ENCODE results near the gene PACRG. TPM values are rescaled to one million over a fixed set of nuclear protein-coding genes. Genes with fewer than 3 reads are reported as not detected.

The PACRG gene
- total RNA-seq, 1 donor, result 0.73 TPM

GRCh38 chr6:163287626-163288025 lies 559.9 kb downstream of the PACRG start:
- Histone ChIP-seq H3K4me3 (ENCODE audit: low read length) (no peak overlapping the region), H3K4me1 (ENCODE audit: insufficient read depth, low read length) (no peaks in the 10 kb centered on the region), H3K27me3 (ENCODE audit: insufficient read depth, low read length) (no peaks in the 10 kb centered on the region), H3K9me3 (ENCODE audit: low read depth, low read length) (no peaks in the 10 kb centered on the region)

- Histone ChIP-seq H3K9me3 (ENCODE audit: low read depth, low read length) (no peaks in the 10 kb centered on the region), H3K4me3 (ENCODE audit: low read length) (no peak overlapping the region), H3K4me1 (ENCODE audit: insufficient read depth, low read length) (no peaks in the 10 kb centered on the region), H3K27me3 (ENCODE audit: insufficient read depth, low read length) (no peaks in the 10 kb centered on the region)
Measured at GRCh38 chr6:163288066-163288465, 560.3 kb downstream of the PACRG start.

GRCh38 chr6:163288915-163289314 lies 561.1 kb downstream of the PACRG start:
- Histone ChIP-seq H3K4me1 (ENCODE audit: insufficient read depth, low read length) (no peaks in the 10 kb centered on the region), H3K4me3 (ENCODE audit: low read length) (no peak overlapping the region), H3K27me3 (ENCODE audit: insufficient read depth, low read length) (no peaks in the 10 kb centered on the region), H3K9me3 (ENCODE audit: low read depth, low read length) (no peaks in the 10 kb centered on the region)

- Histone ChIP-seq H3K4me3 (ENCODE audit: low read length) (no peak overlapping the region), H3K4me1 (ENCODE audit: insufficient read depth, low read length) (no peaks in the 10 kb centered on the region), H3K27me3 (ENCODE audit: insufficient read depth, low read length) (no peaks in the 10 kb centered on the region), H3K9me3 (ENCODE audit: low read depth, low read length) (no peaks in the 10 kb centered on the region)
Measured at GRCh38 chr6:163289447-163289846, 561.7 kb downstream of the PACRG start.

GRCh38 chr6:163290545-163291274 lies 562.9 kb downstream of the PACRG start:
- Histone ChIP-seq H3K4me3 (ENCODE audit: low read length) (no peak overlapping the region), H3K27me3 (ENCODE audit: insufficient read depth, low read length) (no peaks in the 10 kb centered on the region), H3K4me1 (ENCODE audit: insufficient read depth, low read length) (no peaks in the 10 kb centered on the region), H3K9me3 (ENCODE audit: low read depth, low read length) (no peaks in the 10 kb centered on the region)

- Histone ChIP-seq H3K9me3 (ENCODE audit: low read depth, low read length) (no peaks in the 10 kb centered on the region), H3K4me1 (ENCODE audit: insufficient read depth, low read length) (no peaks in the 10 kb centered on the region), H3K4me3 (ENCODE audit: low read length) (no peak overlapping the region), H3K27me3 (ENCODE audit: insufficient read depth, low read length) (no peaks in the 10 kb centered on the region)
Measured at GRCh38 chr6:163291622-163292021, 563.8 kb downstream of the PACRG start.

- H3K27me3 ChIP-seq (ENCODE audit: insufficient read depth, low read length), result no peaks in the 10 kb centered on the region
- H3K9me3 ChIP-seq (ENCODE audit: low read depth, low read length), result no peaks in the 10 kb centered on the region
- no peaks in the 10 kb centered on the region for H3K4me1 ChIP-seq (ENCODE audit: insufficient read depth, low read length)
- H3K4me3 ChIP-seq (ENCODE audit: low read length), result no peak overlapping the region
Measured at GRCh38 chr6:163293286-163293685, 565.5 kb downstream of the PACRG start.

GRCh38 chr6:163294734-163295133 lies 567.0 kb downstream of the PACRG start:
- no peaks in the 10 kb centered on the region for H3K9me3 ChIP-seq (ENCODE audit: low read depth, low read length)
- no peak overlapping the region for H3K4me3 ChIP-seq (ENCODE audit: low read length)
- H3K27me3 ChIP-seq (ENCODE audit: insufficient read depth, low read length), result no peaks in the 10 kb centered on the region
- H3K4me1 ChIP-seq (ENCODE audit: insufficient read depth, low read length), result no peaks in the 10 kb centered on the region

GRCh38 chr6:163296835-163297519 lies 569.2 kb downstream of the PACRG start:
- Histone ChIP-seq H3K4me1 (ENCODE audit: insufficient read depth, low read length) (no peaks in the 10 kb centered on the region), H3K27me3 (ENCODE audit: insufficient read depth, low read length) (no peaks in the 10 kb centered on the region), H3K4me3 (ENCODE audit: low read length) (no peak overlapping the region), H3K9me3 (ENCODE audit: low read depth, low read length) (no peaks in the 10 kb centered on the region)

GRCh38 chr6:163298079-163298830 lies 570.5 kb downstream of the PACRG start:
- H3K9me3 ChIP-seq (ENCODE audit: low read depth, low read length), result no peaks in the 10 kb centered on the region
- no peaks in the 10 kb centered on the region for H3K27me3 ChIP-seq (ENCODE audit: insufficient read depth, low read length)
- no peak overlapping the region for H3K4me3 ChIP-seq (ENCODE audit: low read length)
- no peaks in the 10 kb centered on the region for H3K4me1 ChIP-seq (ENCODE audit: insufficient read depth, low read length)

GRCh38 chr6:163300838-163301237 lies 573.1 kb downstream of the PACRG start:
- H3K27me3 ChIP-seq (ENCODE audit: insufficient read depth, low read length), result no peaks in the 10 kb centered on the region
- no peaks in the 10 kb centered on the region for H3K4me1 ChIP-seq (ENCODE audit: insufficient read depth, low read length)
- H3K9me3 ChIP-seq (ENCODE audit: low read depth, low read length), result no peaks in the 10 kb centered on the region
- no peak overlapping the region for H3K4me3 ChIP-seq (ENCODE audit: low read length)

- Histone ChIP-seq H3K4me1 (ENCODE audit: insufficient read depth, low read length) (no peaks in the 10 kb centered on the region), H3K9me3 (ENCODE audit: low read depth, low read length) (no peaks in the 10 kb centered on the region), H3K27me3 (ENCODE audit: insufficient read depth, low read length) (no peaks in the 10 kb centered on the region), H3K4me3 (ENCODE audit: low read length) (no peak overlapping the region)
Measured at GRCh38 chr6:163301726-163302635, 574.2 kb downstream of the PACRG start.

- H3K4me1 ChIP-seq (ENCODE audit: insufficient read depth, low read length), result no peaks in the 10 kb centered on the region
- no peaks in the 10 kb centered on the region for H3K27me3 ChIP-seq (ENCODE audit: insufficient read depth, low read length)
- H3K4me3 ChIP-seq (ENCODE audit: low read length), result no peak overlapping the region
- H3K9me3 ChIP-seq (ENCODE audit: low read depth, low read length), result no peaks in the 10 kb centered on the region
Measured at GRCh38 chr6:163302747-163303146, 575.0 kb downstream of the PACRG start.

- no peaks in the 10 kb centered on the region for H3K9me3 ChIP-seq (ENCODE audit: low read depth, low read length)
- H3K27me3 ChIP-seq (ENCODE audit: insufficient read depth, low read length), result peaks cover under 1% of the 10 kb centered on the region
- no peaks in the 10 kb centered on the region for H3K4me1 ChIP-seq (ENCODE audit: insufficient read depth, low read length)
- H3K4me3 ChIP-seq (ENCODE audit: low read length), result no peak overlapping the region
Measured at GRCh38 chr6:163306000-163306399, 578.2 kb downstream of the PACRG start.

Measured in mononuclear cell (primary cell).